ENCODE data around the gene RNU7-1. TPM values are rescaled to one million over a fixed set of nuclear protein-coding genes. Genes with fewer than 3 reads are reported as not detected.

RNU7-1 gene
- total and polyA plus RNA-seq, 9 of the 15 experiments (the other 6 are each of a cell fraction or from before 2014, with no cell fraction given) = not detected

DNA sequence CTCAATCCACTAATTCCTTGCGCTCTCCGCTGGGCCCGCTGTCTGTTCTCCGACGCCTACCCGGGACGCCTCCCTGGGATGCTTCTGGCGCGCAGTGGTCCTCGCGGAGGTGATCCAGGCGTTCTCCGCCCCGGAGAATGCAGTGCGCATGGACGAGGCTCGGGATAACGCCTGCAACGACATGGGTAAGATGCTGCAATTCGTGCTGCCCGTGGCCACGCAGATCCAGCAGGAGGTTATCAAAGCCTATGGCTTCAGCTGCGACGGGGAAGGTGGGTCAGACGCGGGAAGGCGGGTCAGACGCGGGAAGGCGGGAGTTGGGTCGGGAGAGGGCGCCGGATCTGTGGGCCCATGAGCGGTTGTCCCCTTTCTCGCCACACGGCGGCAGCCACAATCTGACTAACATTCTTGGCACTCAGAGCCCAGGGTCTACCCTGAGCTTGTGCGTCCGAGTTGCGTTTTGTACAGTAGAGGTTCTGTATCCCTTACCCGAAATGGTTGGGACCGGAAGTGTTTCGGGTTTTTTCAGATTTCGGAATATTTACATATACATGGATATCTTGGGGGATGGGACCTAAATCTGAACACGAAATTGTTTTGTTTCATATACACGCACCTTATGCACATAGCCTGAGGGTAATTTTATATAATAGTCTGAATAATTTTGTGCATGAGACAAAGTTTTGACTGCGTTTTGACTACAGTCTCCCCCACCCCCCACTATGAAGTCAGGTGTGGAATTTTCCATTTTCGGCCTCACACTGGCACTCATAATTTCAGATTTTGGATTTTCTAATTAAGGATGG is 968 bp downstream of the RNU7-1 start (continued):
- no peak for TF ChIP-seq STAT5B (CRISPR knock-in tag; IDR thresholded peaks at IDR 0.05)
- no peak for TF ChIP-seq ZNF644 (tag; IDR thresholded peaks at IDR 0.05; ENCODE audit: low read depth)
- no peak for TF ChIP-seq ZNF134 (CRISPR knock-in tag; conservative IDR thresholded peaks at IDR 0.05)
- no peak for TF ChIP-seq BCOR (IDR thresholded peaks at IDR 0.05)
- TF ChIP-seq NCOR1 (IDR thresholded peaks at IDR 0.05) = no peak
- TF ChIP-seq, protein P1, sequence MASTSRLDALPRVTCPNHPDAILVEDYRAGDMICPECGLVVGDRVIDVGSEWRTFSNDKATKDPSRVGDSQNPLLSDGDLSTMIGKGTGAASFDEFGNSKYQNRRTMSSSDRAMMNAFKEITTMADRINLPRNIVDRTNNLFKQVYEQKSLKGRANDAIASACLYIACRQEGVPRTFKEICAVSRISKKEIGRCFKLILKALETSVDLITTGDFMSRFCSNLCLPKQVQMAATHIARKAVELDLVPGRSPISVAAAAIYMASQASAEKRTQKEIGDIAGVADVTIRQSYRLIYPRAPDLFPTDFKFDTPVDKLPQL (IDR thresholded peaks at IDR 0.05; ENCODE audit: extremely low read depth, insufficient read length) = no peak
- TF ChIP-seq ZNF354B (CRISPR knock-in tag; IDR thresholded peaks at IDR 0.05) = no peak
- TF ChIP-seq ZNF184 (CRISPR knock-in tag; IDR thresholded peaks at IDR 0.05) = no peak
- TF ChIP-seq, protein P2, sequence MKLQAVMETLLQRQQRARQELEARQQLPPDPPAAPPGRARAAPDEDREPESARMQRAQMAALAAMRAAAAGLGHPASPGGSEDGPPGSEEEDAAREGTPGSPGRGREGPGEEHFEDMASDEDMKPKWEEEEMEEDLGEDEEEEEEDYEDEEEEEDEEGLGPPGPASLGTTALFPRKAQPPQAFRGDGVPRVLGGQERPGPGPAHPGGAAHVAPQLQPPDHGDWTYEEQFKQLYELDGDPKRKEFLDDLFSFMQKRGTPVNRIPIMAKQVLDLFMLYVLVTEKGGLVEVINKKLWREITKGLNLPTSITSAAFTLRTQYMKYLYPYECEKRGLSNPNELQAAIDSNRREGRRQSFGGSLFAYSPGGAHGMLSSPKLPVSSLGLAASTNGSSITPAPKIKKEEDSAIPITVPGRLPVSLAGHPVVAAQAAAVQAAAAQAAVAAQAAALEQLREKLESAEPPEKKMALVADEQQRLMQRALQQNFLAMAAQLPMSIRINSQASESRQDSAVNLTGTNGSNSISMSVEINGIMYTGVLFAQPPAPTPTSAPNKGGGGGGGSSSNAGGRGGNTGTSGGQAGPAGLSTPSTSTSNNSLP (IDR thresholded peaks at IDR 0.05; ENCODE audit: borderline replicate concordance, low read depth, low read length) = no peak
- TF ChIP-seq ZFPM2 (CRISPR knock-in tag; IDR thresholded peaks at IDR 0.05) = no peak
- TF ChIP-seq SMARCA4 (IDR thresholded peaks at IDR 0.05) = no peak
- TF ChIP-seq ZNF263 (CRISPR knock-in tag; IDR thresholded peaks at IDR 0.05; ENCODE audit: borderline replicate concordance) = peak; percentile 84
- no peak for TF ChIP-seq BRCA1 (IDR thresholded peaks at IDR 0.05)
- no peak for TF ChIP-seq BRCA1 (CRISPR knock-in tag; IDR thresholded peaks at IDR 0.05)
- TF ChIP-seq NR4A1 (CRISPR knock-in tag; IDR thresholded peaks at IDR 0.05) = no peak
- no peak for TF ChIP-seq NR4A1 (tag; IDR thresholded peaks at IDR 0.05)
- TF ChIP-seq, protein P3, sequence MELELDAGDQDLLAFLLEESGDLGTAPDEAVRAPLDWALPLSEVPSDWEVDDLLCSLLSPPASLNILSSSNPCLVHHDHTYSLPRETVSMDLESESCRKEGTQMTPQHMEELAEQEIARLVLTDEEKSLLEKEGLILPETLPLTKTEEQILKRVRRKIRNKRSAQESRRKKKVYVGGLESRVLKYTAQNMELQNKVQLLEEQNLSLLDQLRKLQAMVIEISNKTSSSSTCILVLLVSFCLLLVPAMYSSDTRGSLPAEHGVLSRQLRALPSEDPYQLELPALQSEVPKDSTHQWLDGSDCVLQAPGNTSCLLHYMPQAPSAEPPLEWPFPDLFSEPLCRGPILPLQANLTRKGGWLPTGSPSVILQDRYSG (tag; conservative IDR thresholded peaks at IDR 0.05; ENCODE audit: low read depth) = no peak
- no peak for TF ChIP-seq MBD2 (IDR thresholded peaks at IDR 0.05; ENCODE audit: borderline replicate concordance, low read depth)
- TF ChIP-seq BCL6 (CRISPR knock-in tag; IDR thresholded peaks at IDR 0.05) = no peak
- TF ChIP-seq NRF1 (conservative IDR thresholded peaks at IDR 0.05 in 1 of 2, IDR thresholded peaks at IDR 0.05 in 1 of 2) = peak; percentile 72 to 76

Measured in K562 (cell line).